Stimulated activated CD4-positive, alpha-beta T cell treated with anti-CD3 and anti-CD28 coated beads, TNF-alpha, amount 100 ng/mL, for 4 hours (primary cell): ENCODE results near the gene SLC19A1.

Source experiments
- DNase-seq, 3 experiments: peaks; one replicate each; pipeline ENCODE4 v3.0.0-alpha.2; 2020; ENCODE audit warnings: low read depth in 3 of 3

Gene SLC19A1

GRCh38 chr21:45455674-45456583, 86.3 kb downstream of the SLC19A1 start:
- DNase-seq, result no peak

GRCh38 chr21:45454926-45455673, 87.1 kb downstream of the SLC19A1 start:
- no peak for DNase-seq

GRCh38 chr21:45454060-45454925, 87.9 kb downstream of the SLC19A1 start:
- DNase-seq, result no peak

GRCh38 chr21:45453308-45453950, 88.8 kb downstream of the SLC19A1 start:
- DNase-seq, result no peak

- DNase-seq, result no peak
These were observed 89.4 kb downstream of the SLC19A1 start for GRCh38 chr21:45452696-45453307.

- DNase-seq, result no peak
These were observed 90.5 kb downstream of the SLC19A1 start for GRCh38 chr21:45451771-45452182.

GRCh38 chr21:45451091-45451740, 91.0 kb downstream of the SLC19A1 start:
- no peak for DNase-seq

GRCh38 chr21:45450423-45451090, 91.7 kb downstream of the SLC19A1 start:
- no peak for DNase-seq

- no peak for DNase-seq
These were observed 92.4 kb downstream of the SLC19A1 start for GRCh38 chr21:45449658-45450422.

GRCh38 chr21:45448810-45449657, 93.2 kb downstream of the SLC19A1 start:
- no peak for DNase-seq

- DNase-seq, result no peak
These were observed 93.9 kb downstream of the SLC19A1 start for GRCh38 chr21:45448283-45448809.
